Osteoblast (primary cell): Measurements from ENCODE around the gene NR5A1. TPM values are rescaled to one million over a fixed set of nuclear protein-coding genes. Genes with fewer than 3 reads are reported as not detected.

ENCODE experiments used
- DNase-seq: peaks from one replicate; pipeline ENCODE4 v3.0.0; 2011; ENCODE audit warnings: low spot score, mixed read lengths; ENCODE audit not compliant: insufficient read length; ENCODE audit errors: missing footprints
- H2AFZ ChIP-seq: 2 replicates; pipeline ENCODE4 v1.6.0; 2011; ENCODE audit warnings: mild to moderate bottlenecking, low read length
- H3K27ac ChIP-seq: 2 replicates; pipeline ENCODE4 v1.5.1; 2011; ENCODE audit warnings: mild to moderate bottlenecking, low read depth, low read length, moderate library complexity
- H3K27me3 ChIP-seq: 2 replicates; pipeline ENCODE4 v1.6.0; 2012; ENCODE audit warnings: mild to moderate bottlenecking, control low read depth, inconsistent platforms, low read length, moderate library complexity; ENCODE audit not compliant: insufficient read depth
- H3K36me3 ChIP-seq: 2 replicates; pipeline ENCODE4 v1.5.1; 2011; ENCODE audit warnings: mild to moderate bottlenecking, low read length, control low read depth, moderate library complexity; ENCODE audit not compliant: insufficient read depth
- H3K4me1 ChIP-seq: 2 replicates; pipeline ENCODE4 v1.5.1; 2011; ENCODE audit warnings: mild to moderate bottlenecking, low read length, control low read depth, moderate library complexity; ENCODE audit not compliant: insufficient read depth
- H3K4me2 ChIP-seq: 2 replicates; pipeline ENCODE4 v1.6.0; 2011; ENCODE audit warnings: mild to moderate bottlenecking, low read length; ENCODE audit not compliant: insufficient read depth
- H3K4me3 ChIP-seq: fragments of 200-600 bp; sonication (generic); 3 replicates; pipeline ENCODE4 v1.5.1; 2012; ENCODE audit warnings: mild to moderate bottlenecking, low read length, inconsistent platforms; ENCODE audit not compliant: insufficient read depth
- H3K79me2 ChIP-seq: 2 replicates; pipeline ENCODE4 v1.6.0; 2012; ENCODE audit warnings: mild to moderate bottlenecking, low read length, control low read depth, inconsistent platforms; ENCODE audit not compliant: insufficient read depth
- H3K9me3 ChIP-seq: 2 replicates; pipeline ENCODE4 v1.5.1; 2011; ENCODE audit warnings: low read depth, low read length, control low read depth
- H4K20me1 ChIP-seq: 2 replicates; pipeline ENCODE4 v1.6.0; 2012; ENCODE audit warnings: mild to moderate bottlenecking, low read length, control low read depth; ENCODE audit not compliant: insufficient read depth
- CTCF ChIP-seq: IDR thresholded peaks from 2 replicates; pipeline ENCODE4 v1.5.1; 2011; ENCODE audit warnings: mild to moderate bottlenecking, low read depth, low read length, moderate library complexity; ENCODE audit errors: extremely low read depth
- total RNA-seq: library from RNA; depleted of rRNA; stranded (reverse); fragments of >200 nt; gene quantifications from 2 replicates; pipeline ENCODE4 v1.2.3, GENCODE V29; 2012

NR5A1 gene
- total RNA-seq, 1 donor: not detected

GRCh38 chr9:124518116-124518515, 10.9 kb upstream of the NR5A1 start:
- no peak overlapping the region for H3K4me3 ChIP-seq
- no peaks in the 10 kb centered on the region for H3K4me1 ChIP-seq
- TF ChIP-seq CTCF: no peak
- no peak overlapping the region for H2AFZ ChIP-seq
- H3K4me2 ChIP-seq: no peak overlapping the region
- no peaks in the 10 kb centered on the region for H3K79me2 ChIP-seq
- no peak for DNase-seq
- H4K20me1 ChIP-seq: no peaks in the 10 kb centered on the region
- no peaks in the 10 kb centered on the region for H3K9me3 ChIP-seq
- H3K27ac ChIP-seq: no peak overlapping the region
- H3K27me3 ChIP-seq: peaks cover 46% of the 10 kb centered on the region
- no peaks in the 10 kb centered on the region for H3K36me3 ChIP-seq

- H3K79me2 ChIP-seq: no peaks in the 10 kb centered on the region
- peaks cover 46% of the 10 kb centered on the region for H3K27me3 ChIP-seq
- no peaks in the 10 kb centered on the region for H3K4me1 ChIP-seq
- no peaks in the 10 kb centered on the region for H4K20me1 ChIP-seq
- no peaks in the 10 kb centered on the region for H3K36me3 ChIP-seq
- no peak for DNase-seq
- TF ChIP-seq CTCF: no peak
- no peak overlapping the region for H2AFZ ChIP-seq
- no peak overlapping the region for H3K4me3 ChIP-seq
- H3K9me3 ChIP-seq: no peaks in the 10 kb centered on the region
- no peak overlapping the region for H3K27ac ChIP-seq
- H3K4me2 ChIP-seq: no peak overlapping the region
These were observed 10.4 kb upstream of the NR5A1 start for GRCh38 chr9:124517600-124517999.

GRCh38 chr9:124514874-124515273, 7.7 kb upstream of the NR5A1 start:
- no peak for DNase-seq
- no peak overlapping the region for H3K4me2 ChIP-seq
- H3K27me3 ChIP-seq: peaks cover 25% of the 10 kb centered on the region
- no peaks in the 10 kb centered on the region for H4K20me1 ChIP-seq
- no peaks in the 10 kb centered on the region for H3K36me3 ChIP-seq
- H3K27ac ChIP-seq: no peak overlapping the region
- H3K4me3 ChIP-seq: no peak overlapping the region
- no peak overlapping the region for H2AFZ ChIP-seq
- H3K9me3 ChIP-seq: no peaks in the 10 kb centered on the region
- no peaks in the 10 kb centered on the region for H3K4me1 ChIP-seq
- no peaks in the 10 kb centered on the region for H3K79me2 ChIP-seq
- TF ChIP-seq CTCF: no peak

GRCh38 chr9:124514125-124514524, 6.9 kb upstream of the NR5A1 start:
- Histone ChIP-seq H3K9me3 (no peaks in the 10 kb centered on the region), H2AFZ (no peak overlapping the region), H4K20me1 (no peaks in the 10 kb centered on the region), H3K4me2 (no peak overlapping the region), H3K27ac (no peak overlapping the region), H3K4me3 (no peak overlapping the region), H3K36me3 (no peaks in the 10 kb centered on the region), H3K4me1 (no peaks in the 10 kb centered on the region), H3K27me3 (peaks cover 24% of the 10 kb centered on the region), H3K79me2 (no peaks in the 10 kb centered on the region)
- TF ChIP-seq CTCF: no peak
- DNase-seq: no peak
